ENCODE measurements around the gene GABRD.

GABRD gene

DNA sequence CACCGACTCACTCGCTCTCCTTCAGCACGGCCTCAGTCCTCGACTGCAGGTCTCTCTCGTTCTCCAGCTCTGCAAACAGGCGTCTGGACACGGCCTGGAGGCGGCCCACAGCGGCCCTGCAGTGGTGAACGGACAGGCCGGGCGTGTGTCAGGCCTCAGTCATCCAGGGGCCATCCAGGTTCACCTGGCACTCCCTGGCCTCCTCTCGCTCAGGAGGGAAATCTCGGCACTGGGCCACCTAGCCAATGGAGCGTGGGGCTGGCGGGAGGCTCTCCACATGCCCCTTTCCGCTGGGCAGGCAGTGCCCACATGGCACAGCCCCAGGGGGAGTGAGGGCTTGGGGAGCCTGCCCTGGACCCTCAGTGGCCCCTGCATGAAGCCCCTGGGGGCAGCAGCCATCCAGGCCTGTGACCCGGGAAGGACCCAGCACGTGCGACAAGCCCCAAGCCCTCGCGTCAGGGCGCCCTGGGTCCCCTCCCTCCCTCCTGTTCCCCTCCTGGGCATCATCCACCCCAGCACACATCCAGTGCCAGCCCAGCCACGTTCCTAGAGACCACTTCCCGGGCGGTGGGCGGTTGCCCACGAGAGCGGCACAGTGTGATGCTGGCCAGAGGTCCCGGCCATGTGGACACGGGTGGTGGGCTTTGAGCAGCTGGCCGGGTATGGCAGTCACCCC, 33.6 kb upstream of the GABRD start:
- DNase-seq (ENCODE audit: low spot score), result no peak

DNA sequence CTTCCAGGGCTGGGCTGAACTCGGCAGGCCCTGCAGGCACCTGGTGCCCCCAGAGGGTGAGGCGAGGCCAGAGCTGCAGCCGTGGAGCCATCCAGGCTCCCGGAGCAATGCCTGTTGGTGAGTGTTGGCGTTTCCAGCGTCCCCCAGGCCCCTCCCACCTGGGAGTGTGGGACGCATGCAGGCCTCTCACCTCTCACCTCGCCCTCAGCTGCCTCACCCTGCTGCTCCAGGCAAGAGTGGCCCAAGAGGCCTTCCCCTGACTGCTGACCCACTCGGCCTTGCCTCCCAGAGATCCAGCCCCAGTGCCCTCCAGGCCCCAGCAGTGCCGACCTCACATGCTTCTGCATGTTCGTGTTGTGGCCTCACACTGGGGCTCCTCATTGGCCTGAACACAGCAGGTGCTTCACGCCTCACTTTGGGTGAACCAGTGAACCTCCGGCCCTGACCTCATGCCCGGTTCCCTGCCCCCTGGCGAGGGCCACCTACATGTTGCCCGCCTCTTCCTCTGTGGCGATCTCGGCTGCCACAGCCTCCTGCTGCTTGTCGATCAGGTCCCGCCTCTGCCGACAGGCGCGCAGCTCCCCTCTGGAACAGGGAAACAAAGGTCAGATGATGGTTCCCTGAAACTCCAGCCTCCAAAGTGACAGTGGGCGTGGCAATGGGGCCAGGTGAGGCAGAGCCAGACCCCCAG, 32.5 kb upstream of the GABRD start:
- no peak for DNase-seq (ENCODE audit: low spot score)

DNA sequence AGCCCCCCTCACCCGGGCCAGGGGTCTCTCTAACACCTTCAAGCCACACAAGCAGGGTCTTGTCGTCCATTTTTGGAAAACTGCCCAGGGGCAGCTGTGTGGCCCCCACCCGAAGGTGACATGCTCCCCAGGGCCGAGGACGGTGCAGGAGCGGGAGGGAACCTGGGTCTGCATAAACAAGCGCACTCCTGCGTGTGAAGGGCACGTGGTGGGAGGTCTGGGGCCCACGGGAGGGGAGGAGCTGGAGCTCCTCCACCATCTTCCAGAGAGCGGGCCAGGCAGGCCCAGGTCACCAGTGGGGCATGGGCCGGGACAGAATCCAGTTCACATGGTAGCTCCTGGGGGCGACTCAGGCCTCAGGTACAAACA, 32.0 kb upstream of the GABRD start:
- no peak for DNase-seq (ENCODE audit: low spot score)

DNA sequence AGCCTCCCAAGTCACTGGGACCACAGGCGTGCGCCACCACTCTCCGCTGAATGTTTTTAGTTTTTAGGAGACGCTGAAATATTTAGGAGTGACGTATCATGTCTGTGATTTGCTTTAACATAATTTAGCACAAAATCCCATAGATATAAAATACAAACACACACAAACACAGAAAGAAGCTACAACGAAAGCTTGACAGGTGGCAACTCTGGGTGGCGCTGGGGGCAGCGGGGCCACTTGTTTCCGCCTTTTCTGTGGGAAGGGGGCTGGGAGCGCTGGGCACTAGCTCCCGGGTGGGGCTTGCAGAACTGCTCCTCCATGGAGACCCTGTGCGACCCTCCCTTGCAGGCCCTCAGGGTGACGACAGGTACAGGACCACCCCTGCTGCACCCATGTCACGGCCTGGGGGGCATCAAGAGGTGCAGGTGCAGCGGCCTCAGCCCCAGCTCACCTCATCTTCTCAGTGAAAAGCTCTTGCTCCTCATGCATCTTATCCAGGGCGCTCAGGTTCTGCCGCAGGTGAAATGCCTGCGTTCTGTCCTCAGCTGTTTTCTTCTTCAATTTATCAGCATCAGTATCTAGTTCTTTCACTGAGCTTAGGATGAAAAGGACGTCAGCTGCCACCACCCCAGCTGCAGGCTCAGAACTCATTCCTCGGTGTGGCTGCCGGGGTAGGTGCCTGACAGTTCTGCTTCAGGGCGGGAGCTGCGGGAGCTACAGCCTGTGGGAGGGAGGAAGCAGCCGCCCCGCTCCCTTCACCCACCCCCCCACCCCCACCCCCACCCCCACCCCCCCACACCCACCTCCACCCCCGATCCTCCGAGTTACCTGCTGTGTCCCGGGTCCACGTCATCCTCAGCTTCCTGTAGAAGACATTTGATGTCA, 30.8 kb upstream of the GABRD start:
- no peak for DNase-seq (ENCODE audit: low spot score)

DNA sequence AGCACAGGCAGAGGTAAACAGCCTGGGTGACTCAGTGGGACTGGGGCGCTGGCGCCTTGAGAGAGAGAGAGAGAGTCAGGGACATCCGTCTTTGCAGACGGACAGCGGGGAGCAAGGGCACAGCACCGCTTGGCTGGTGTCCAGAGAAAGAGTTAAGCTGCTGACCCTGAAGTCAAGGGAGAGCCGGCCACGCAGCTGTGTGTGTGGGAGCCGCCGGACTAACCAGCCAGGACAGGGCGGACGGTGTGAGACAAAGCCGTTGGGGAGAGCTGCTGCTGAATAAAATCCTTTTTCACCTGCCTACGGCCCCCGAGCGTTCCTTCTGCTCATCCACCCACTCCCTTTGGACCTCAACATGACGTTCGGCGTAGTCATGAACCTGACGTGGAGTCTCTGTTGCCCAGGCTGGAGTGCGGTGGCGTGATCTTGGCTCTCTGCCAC, 30.0 kb upstream of the GABRD start:
- no peak for DNase-seq (ENCODE audit: low spot score)

DNA sequence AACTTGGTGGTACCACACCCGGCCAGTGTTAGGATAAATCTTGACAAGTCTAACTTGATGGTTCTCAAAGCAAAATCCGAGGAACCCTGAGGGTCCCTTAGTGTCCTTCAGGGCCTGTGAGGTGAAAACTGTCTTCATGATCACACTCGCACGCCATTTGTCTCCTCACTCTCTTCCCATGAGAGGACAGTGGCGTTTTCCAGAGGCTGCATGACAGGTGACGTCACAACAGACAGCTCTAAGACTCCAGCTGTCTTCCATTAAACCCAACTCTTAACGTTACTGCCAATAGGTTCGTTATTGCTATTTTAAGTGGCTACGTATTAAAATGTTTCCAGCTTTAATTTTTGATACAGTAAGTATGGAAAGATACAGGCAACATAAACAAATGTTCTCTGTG, 29.4 kb upstream of the GABRD start:
- no peak for DNase-seq (ENCODE audit: low spot score)

DNA sequence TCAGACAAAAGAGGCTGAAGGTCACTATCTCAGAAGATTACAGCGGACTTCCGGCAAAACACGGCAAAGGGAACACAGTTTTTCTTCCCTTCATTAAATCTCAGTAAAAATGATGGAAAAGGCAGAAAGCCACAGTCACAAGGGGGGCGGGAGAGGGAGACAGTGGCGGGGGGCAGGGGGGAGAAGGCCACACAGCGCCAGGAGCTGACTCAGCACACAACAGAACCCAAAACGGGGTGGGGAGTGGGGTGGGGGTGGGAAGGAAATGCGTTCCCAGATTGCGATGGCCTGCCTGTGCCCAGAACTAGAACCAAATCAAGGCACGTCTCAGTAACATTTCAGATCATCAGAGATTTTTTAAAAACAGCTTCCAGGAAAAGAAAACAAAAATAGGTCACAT, 28.9 kb upstream of the GABRD start:
- no peak for DNase-seq (ENCODE audit: low spot score)

DNA sequence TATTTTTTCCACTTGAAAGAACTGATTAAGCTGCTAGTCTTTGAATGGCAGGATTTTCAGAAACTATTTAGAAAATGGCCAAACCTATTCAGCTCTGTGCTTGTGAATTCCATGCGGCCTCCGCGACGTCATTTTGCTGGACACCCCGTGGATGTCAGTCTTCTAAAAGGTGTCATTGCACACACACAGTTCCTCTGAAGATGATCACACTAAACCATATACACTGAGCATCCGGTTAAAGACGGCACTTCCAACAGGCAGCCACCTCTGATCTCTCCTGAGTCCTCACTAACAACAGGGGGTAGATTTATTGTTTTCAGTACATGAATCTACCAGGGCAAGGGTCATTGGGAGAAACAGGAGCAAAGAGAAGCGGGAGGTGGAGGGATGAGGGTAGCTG, 24.6 kb upstream of the GABRD start:
- DNase-seq (ENCODE audit: low spot score), result no peak

DNA sequence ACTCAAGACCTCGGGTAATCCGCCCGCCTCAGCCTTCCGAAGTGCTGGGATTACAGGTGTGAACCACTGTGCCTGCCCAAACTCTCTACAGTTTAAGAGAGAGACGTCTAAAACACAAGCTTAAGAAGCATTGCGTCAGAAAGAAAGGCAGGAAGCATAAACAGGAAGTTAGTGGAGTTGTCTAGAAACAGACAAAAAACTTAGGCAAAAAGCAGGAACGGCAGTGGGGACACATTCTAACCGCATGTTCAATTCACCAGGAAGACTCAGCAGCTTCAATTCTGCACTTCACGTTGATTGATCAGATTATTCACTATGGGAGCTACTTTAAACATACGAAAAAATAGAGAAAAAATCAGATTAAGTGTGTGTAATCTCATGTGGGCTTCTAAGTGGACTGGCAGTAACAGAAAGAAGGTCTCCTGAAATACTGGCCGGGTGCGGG, 22.9 kb upstream of the GABRD start:
- DNase-seq (ENCODE audit: low spot score), result no peak

DNA sequence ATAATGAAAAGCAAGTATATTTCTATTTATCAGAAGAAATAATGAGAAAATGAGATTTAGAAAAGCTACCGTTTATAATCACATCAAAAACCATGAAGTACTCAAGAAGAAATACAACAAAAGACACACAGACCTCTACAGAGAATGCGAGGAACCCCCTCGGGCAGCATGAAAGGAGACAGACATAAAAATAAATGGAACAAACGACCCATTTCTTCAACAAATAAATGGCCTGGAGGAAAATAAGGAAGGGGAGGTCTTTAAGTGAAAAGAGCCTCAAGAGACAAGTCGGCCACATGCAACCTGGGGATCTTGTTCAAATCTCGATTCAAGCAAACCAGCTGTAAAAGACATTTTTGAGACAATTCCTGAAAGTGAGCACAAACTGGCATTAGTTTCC, 21.6 kb upstream of the GABRD start:
- no peak for DNase-seq (ENCODE audit: low spot score)

DNA sequence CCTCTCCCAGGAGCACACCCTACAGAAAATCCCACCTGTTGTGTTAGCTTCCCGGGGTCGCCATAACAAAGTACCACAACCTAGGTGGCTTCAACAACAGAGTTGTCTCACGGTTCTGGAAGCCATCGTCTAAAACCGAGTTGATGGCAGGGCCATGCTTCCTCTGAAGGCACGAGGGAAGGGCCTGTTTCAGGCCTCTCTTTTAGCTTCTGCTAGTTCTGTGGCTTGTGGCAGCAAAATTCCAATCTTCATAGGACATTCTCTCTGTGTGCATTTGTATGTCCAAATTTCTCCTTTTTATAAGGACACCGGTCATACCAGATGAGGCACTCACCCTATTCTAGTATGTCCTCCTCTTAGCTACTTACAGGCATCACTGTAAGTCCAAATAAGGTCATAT, 18.7 kb upstream of the GABRD start:
- no peak for DNase-seq (ENCODE audit: low spot score)

DNA sequence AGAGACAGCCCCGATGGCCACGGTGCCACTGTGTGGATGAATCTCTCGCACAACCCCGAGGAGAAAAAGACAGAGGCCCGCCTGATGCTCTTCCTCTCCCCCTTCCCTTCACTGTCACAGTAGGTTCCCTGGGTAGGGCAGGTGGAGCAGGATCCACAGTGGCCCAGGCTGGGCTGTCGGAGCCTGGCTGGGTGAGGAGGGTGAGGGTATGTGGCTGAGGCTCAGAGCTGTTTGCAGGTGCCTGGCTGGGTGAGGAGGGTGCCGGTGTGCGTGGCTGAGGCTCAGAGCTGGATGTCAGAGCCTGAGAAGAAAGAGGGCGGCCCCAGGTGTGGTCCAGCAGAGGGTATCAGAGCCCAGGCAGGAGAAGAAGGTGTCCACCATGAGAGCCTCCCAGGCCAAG, 18.3 kb upstream of the GABRD start:
- DNase-seq (ENCODE audit: low spot score), result no peak

DNA sequence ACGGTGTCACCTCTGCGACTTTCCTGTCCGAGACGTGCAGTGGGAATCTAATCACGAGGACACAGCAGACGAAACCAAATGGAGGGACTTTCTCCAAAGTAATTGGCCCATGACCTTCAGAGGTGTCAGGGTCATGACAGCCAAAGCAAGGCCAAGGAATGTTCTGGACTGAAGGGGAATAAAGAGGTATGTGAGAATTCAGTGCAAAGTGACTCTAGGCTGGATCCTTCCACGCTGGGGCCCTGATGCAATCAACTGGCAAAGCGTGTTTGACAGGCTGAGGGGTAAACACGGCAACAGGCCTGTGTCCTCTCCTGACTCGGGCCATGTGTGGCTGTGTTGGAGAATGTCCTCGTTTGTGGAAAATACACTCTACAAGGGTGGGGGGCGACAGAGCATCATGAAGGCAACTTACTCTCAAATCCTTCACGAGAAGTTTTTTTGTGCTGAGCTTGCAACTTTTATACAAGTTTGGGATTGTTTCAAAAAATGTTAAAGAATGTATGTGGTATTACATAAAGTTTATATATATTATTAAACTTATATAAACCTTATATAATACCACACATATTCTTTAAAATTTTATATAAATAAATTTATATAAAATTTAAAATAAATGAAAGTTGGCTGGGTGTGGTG, 17.3 kb upstream of the GABRD start:
- no peak for DNase-seq (ENCODE audit: low spot score)

DNA sequence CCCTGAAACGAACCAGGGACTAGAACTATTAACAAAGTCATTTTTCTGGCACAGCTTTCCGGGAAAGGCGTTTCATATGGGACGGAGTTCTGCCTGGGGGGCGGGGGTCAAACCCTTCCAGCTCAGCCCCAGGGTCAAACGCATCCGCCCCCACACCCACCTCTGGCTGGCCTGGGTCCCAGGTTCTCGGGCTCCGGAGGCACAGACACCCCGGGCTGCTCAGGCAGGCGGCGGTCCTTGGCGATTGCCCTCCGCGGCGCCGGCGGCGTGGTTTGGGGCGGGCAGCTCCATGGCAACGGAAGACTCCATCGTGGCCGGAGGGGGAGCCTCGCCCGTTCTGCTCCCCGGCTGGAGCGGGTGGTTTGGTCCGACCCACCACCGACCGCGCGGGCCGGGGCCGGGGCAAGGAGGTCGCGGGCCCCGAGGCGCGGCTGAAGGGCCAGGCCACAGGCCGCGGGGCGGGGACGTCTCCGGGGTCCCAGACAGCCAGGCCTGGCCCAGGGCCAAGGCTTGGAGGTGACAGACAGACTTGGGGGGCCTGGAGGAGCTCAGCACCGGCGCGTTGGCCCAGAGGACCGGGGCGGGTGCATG, 15.5 kb upstream of the GABRD start, which contains the start of gene CFAP74:
Gene CFAP74 (minus strand): TSS at position 246 of the 591 bp plus-strand sequence. CDS start 12,830 bp downstream, outside the sequence.
- peak; percentile 95 for DNase-seq (ENCODE audit: low spot score)

DNA sequence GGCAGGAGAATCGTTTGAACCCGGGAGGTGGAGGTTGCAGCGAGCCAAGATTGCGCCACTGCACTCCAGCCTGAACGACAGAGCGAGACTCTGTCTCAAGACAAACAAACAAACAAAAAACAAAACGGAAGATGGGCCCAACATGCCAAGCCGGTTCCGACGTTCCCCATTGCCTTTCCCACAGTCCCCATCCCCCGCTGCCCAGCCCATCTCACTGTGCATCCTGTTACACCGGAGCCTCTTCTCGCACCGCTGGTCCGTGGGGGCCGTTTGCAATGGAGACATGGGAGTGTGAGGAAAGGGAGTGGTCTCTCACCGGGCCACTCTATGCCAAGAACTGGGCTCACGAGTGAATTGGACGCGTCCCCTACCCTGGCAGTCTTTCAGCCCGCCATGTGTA, 14.3 kb upstream of the GABRD start:
- DNase-seq (ENCODE audit: low spot score), result no peak

DNA sequence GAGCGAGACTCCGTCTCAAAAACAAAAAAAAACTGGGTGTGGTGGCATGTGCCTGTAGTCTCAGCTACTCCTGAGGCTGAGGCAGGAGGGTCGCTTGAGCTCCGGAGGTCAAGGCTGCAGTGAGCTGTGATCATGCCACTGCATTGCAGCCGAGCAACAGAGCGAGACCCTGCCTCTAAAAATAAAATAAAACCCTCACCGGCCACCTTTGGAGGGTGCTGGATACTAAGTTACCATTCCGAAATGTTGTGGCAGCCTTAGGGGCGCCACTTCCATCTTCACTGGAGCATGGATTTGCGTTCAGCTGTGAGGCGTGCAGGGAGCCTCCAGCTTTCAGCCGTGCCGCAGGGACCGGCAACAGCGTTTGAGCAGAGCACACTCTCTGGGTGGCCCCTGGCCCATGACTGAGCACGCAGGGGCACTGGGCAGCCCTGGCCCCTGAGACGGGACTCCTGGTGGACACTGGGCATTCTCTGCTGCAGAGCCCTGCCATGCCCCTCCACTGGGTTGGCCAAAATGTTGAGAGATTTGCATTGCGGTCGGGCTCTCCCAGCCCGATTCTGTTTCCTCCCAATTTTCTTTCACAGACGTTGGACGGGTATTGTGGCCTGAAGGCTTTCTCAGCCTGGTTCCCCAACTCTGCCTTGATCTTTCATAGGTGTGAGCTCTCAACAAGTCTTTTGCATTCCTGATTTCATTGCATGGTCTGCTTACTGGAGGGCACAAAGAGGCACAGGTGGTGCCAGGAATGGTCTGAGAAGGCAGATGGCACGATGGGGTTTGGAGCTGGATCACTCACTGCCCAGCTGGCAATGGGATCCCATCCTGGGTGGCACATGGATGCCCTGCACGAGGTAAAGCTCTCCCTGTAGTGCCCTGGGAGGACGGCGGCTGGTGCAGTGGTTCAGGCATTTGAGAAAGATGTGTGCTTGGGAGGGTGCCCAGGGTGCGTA, 9.8 kb upstream of the GABRD start:
- DNase-seq (ENCODE audit: low spot score), result no peak

DNA sequence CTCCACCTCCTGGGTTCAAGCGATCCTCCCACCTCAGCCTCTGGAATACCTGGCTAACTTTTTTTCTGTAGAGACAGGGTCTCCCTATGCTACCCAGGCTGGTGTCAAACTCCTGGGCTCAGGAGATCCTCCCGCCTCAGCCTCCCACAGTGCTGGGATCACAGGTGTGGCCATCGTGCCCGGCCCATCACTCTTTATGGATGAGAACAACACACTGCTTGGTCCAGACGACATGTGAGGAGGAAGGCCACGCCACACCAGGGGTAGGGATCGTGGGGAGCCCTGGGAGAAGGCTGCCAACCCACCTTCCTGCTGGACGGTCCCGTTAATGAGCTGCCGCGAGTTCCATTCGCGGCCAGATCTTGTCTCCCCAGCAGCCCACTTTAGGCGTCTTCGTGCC, 5.0 kb upstream of the GABRD start:
- DNase-seq (ENCODE audit: low spot score), result no peak

DNA sequence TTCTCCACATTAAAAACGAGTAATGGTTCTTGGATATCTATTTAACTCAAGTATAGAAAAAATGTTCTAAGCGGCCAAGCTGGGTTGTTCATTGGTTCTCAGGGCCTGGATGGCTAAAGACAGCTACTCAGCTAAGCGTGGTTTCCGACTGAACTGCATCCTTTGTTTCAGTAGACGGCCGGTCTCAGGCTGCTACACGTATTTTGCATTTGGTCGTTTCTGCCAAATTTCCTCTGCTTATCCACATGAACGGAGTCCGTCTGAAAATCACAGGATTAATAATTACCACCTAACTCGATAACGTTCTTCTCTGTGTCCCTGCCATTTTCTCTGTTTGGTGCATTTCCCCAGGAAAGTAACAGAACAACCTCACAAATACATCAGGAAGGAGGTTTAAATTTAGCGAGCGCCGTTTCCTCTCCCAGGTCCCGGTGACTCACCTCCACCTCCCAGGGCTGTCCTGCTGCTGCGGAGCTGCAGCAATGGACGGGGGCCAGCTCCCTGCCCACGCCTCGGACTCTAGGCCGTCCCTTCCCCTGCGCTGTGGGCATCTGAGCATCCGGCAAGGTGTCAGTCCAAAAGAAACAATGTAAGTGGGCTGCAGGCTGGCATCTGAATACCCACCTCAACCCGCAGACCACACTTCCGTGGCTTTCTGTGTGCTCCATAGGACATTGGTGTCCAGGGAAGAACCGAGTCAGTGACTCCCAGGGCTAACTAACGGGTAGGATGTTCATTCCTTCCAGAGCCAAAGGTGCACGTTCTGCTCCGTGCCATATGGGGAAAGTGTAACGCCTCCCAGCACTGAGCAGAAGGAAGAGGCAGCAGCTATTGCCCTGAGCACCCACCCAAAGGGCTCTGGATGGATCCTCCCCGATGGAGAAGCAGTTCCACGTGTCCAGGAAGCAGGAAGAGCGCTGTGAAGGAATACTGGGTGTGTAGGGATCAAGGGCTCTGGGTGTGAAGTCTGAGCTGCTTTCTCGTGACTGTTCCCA, 4.1 kb upstream of the GABRD start:
- DNase-seq (ENCODE audit: low spot score), result no peak

DNA sequence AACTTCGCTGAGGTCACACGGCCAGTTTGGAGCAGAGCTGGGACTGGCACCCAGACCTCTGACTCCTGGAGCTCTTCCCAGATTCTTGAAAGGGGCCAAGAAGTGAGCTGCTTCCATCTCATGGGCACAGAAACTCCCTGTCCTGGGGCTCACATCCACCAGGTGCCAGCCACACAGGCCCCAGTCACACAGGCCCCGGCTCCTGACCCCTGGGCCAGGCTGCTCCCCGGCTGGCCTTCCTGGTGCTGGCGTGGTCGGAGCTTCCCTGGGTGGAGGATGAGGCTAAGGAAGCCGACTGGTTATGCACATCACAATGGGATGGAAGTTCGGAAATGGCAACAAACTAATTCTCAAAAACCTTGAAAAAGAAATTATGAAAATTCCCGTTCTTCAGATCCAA, 3.0 kb upstream of the GABRD start:
- no peak for DNase-seq (ENCODE audit: low spot score)

Data from ecto neural progenitor cell (in vitro differentiated cells).